ENCODE results near the gene PCDH17.

The PCDH17 gene

GRCh38 chr13:57740719-57741118 lies 109.2 kb downstream of the PCDH17 start:
- H3K9me3 ChIP-seq (ENCODE audit: severe bottlenecking), result no peaks in the 10 kb centered on the region
- DNase-seq (ENCODE audit: low spot score) (no peak), ATAC-seq (ENCODE audit: low read depth) (no peak)
- H3K4me1 ChIP-seq (ENCODE audit: insufficient read depth, poor library complexity, severe bottlenecking), result no peaks in the 10 kb centered on the region
- no peaks in the 10 kb centered on the region for H3K36me3 ChIP-seq (ENCODE audit: low read depth)
- peaks cover 7% of the 10 kb centered on the region for H3K27me3 ChIP-seq (ENCODE audit: insufficient read depth, poor library complexity, severe bottlenecking)
- TF ChIP-seq, protein P1, sequence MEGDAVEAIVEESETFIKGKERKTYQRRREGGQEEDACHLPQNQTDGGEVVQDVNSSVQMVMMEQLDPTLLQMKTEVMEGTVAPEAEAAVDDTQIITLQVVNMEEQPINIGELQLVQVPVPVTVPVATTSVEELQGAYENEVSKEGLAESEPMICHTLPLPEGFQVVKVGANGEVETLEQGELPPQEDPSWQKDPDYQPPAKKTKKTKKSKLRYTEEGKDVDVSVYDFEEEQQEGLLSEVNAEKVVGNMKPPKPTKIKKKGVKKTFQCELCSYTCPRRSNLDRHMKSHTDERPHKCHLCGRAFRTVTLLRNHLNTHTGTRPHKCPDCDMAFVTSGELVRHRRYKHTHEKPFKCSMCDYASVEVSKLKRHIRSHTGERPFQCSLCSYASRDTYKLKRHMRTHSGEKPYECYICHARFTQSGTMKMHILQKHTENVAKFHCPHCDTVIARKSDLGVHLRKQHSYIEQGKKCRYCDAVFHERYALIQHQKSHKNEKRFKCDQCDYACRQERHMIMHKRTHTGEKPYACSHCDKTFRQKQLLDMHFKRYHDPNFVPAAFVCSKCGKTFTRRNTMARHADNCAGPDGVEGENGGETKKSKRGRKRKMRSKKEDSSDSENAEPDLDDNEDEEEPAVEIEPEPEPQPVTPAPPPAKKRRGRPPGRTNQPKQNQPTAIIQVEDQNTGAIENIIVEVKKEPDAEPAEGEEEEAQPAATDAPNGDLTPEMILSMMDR (IDR thresholded peaks at IDR 0.05; ENCODE audit: poor library complexity, severe bottlenecking), result no peak
- no peak overlapping the region for H3K4me3 ChIP-seq (ENCODE audit: severe bottlenecking)
- H3K27ac ChIP-seq (ENCODE audit: poor library complexity, severe bottlenecking), result no peak overlapping the region

DNA sequence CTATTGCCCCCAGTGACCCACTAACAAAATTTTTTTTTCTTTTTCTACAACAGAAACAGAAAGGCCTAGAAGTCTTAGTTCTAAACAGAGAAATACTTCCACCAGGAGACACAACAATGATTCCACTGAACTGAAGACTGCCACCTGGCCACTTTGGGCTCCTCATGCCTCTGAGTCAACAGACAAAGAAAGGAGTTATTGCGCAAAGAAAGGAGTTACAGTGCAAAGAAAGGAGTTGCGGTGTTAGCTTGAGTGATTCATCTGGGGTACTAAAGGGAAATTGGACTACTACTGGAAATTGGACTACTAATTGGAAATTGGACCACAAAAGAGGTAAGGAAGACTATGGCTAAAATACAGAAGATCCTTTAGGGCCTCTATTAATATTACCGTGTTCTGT lies 116.6 kb downstream of the PCDH17 start:
- H3K27me3 ChIP-seq (ENCODE audit: insufficient read depth, poor library complexity, severe bottlenecking), result no peaks in the 10 kb centered on the region
- H3K4me1 ChIP-seq (ENCODE audit: insufficient read depth, poor library complexity, severe bottlenecking), result no peaks in the 10 kb centered on the region
- ATAC-seq (ENCODE audit: low read depth), result no peak
- H3K27ac ChIP-seq (ENCODE audit: poor library complexity, severe bottlenecking), result no peak overlapping the region
- no peak for DNase-seq (ENCODE audit: low spot score)
- no peaks in the 10 kb centered on the region for H3K9me3 ChIP-seq (ENCODE audit: severe bottlenecking)
- H3K36me3 ChIP-seq (ENCODE audit: low read depth), result no peaks in the 10 kb centered on the region
- TF ChIP-seq, protein P1 (IDR thresholded peaks at IDR 0.05; ENCODE audit: poor library complexity, severe bottlenecking), result no peak
- H3K4me3 ChIP-seq (ENCODE audit: severe bottlenecking), result no peak overlapping the region

- H3K36me3 ChIP-seq (ENCODE audit: low read depth), result no peaks in the 10 kb centered on the region
- peaks cover 12% of the 10 kb centered on the region for H3K27me3 ChIP-seq (ENCODE audit: insufficient read depth, poor library complexity, severe bottlenecking)
- ATAC-seq (ENCODE audit: low read depth) (no peak), DNase-seq (ENCODE audit: low spot score) (no peak)
- no peak overlapping the region for H3K27ac ChIP-seq (ENCODE audit: poor library complexity, severe bottlenecking)
- TF ChIP-seq, protein P1 (IDR thresholded peaks at IDR 0.05; ENCODE audit: poor library complexity, severe bottlenecking), result no peak
- no peaks in the 10 kb centered on the region for H3K4me1 ChIP-seq (ENCODE audit: insufficient read depth, poor library complexity, severe bottlenecking)
- H3K4me3 ChIP-seq (ENCODE audit: severe bottlenecking), result no peak overlapping the region
- no peaks in the 10 kb centered on the region for H3K9me3 ChIP-seq (ENCODE audit: severe bottlenecking)
These were observed 129.4 kb downstream of the PCDH17 start for GRCh38 chr13:57760951-57761350.

GRCh38 chr13:57763689-57764088 lies 132.1 kb downstream of the PCDH17 start:
- no peak for DNase-seq (ENCODE audit: low spot score)
- Histone ChIP-seq H3K9me3 (ENCODE audit: severe bottlenecking) (no peaks in the 10 kb centered on the region), H3K36me3 (ENCODE audit: low read depth) (no peaks in the 10 kb centered on the region), H3K27me3 (ENCODE audit: insufficient read depth, poor library complexity, severe bottlenecking) (peaks cover 2% of the 10 kb centered on the region), H3K4me1 (ENCODE audit: insufficient read depth, poor library complexity, severe bottlenecking) (no peaks in the 10 kb centered on the region), H3K4me3 (ENCODE audit: severe bottlenecking) (no peak overlapping the region), H3K27ac (ENCODE audit: poor library complexity, severe bottlenecking) (no peak overlapping the region)
- TF ChIP-seq, protein P1 (IDR thresholded peaks at IDR 0.05; ENCODE audit: poor library complexity, severe bottlenecking), result no peak
- ATAC-seq (ENCODE audit: low read depth), result no peak

Measured in RWPE2 (cell line).